CD4-positive, alpha-beta T cell treated with Interleukin-21 for 1 hour (primary cell): ENCODE data around the gene MAZ.
A peak's percentile ranks its signal among the peaks of the same experiment; 100 is the strongest.

ENCODE experiments used
- DNase-seq: peaks from one replicate; pipeline ENCODE4 v3.0.0-alpha.2; 2020

The MAZ gene

GRCh38 chr16:29809850-29810698, 3.7 kb downstream of the MAZ start:
- peak; percentile 62 for DNase-seq

GRCh38 chr16:29810699-29811169, 4.4 kb downstream of the MAZ start:
- DNase-seq: no peak

- DNase-seq: peak; percentile 86
Observed at GRCh38 chr16:29811170-29811895, 5.0 kb downstream of the MAZ start.

- peak; percentile 66 for DNase-seq
Observed at GRCh38 chr16:29811896-29812665, 5.8 kb downstream of the MAZ start, which contains the start of gene PRRT2. PRRT2 (plus strand) TSS chr16:29812193; CDS start chr16:29813055, 862 bp downstream.

- DNase-seq: no peak
Observed at GRCh38 chr16:29812754-29813643, 6.7 kb downstream of the MAZ start.

- DNase-seq: no peak
Observed at GRCh38 chr16:29813644-29814562, 7.6 kb downstream of the MAZ start.

GRCh38 chr16:29814592-29814991, 8.3 kb downstream of the MAZ start:
- DNase-seq: no peak

- DNase-seq: no peak
Observed at GRCh38 chr16:29815032-29815721, 8.8 kb downstream of the MAZ start.

- peak; percentile 100 for DNase-seq
Observed at GRCh38 chr16:29815793-29816693, 9.7 kb downstream of the MAZ start, which contains the start of gene PAGR1. PAGR1 (plus strand) TSS chr16:29816152; CDS start chr16:29816526, 374 bp downstream.

- peak; percentile 54 for DNase-seq
Observed at GRCh38 chr16:29816694-29817441, 10.5 kb downstream of the MAZ start.

- no peak for DNase-seq
Observed at GRCh38 chr16:29818082-29818481, 11.8 kb downstream of the MAZ start.

- no peak for DNase-seq
Observed at GRCh38 chr16:29819506-29819905, 13.2 kb downstream of the MAZ start.

GRCh38 chr16:29820271-29820701, 14.0 kb downstream of the MAZ start, which contains the start of gene MVP:
MVP (plus strand) TSS chr16:29820462; CDS start chr16:29830550, 10,088 bp downstream.
- DNase-seq: peak; percentile 81

GRCh38 chr16:29820730-29821642, 14.7 kb downstream of the MAZ start:
- peak; percentile 79 for DNase-seq

- no peak for DNase-seq
Observed at GRCh38 chr16:29821643-29822115, 15.3 kb downstream of the MAZ start.

- DNase-seq: no peak
Observed at GRCh38 chr16:29824589-29825144, 18.3 kb downstream of the MAZ start.
